Kidney capillary endothelial cell (primary cell): Measurements from ENCODE around the gene C3.

Experiments
- DNase-seq: peaks from one replicate; pipeline ENCODE4 v3.0.0-alpha.2; 2018; ENCODE audit warnings: low spot score

Gene C3

GRCh38 chr19:6730941-6731670, 10.7 kb upstream of the C3 start:
- no peak for DNase-seq

- no peak for DNase-seq
These were observed 9.8 kb upstream of the C3 start for GRCh38 chr19:6730153-6730804.

- no peak for DNase-seq
These were observed 9.2 kb upstream of the C3 start for GRCh38 chr19:6729573-6730152.

GRCh38 chr19:6728346-6728745, 7.9 kb upstream of the C3 start:
- DNase-seq: peak; percentile 27

- DNase-seq: no peak
These were observed 5.2 kb upstream of the C3 start for GRCh38 chr19:6725513-6726231.

- no peak for DNase-seq
These were observed 4.4 kb upstream of the C3 start for GRCh38 chr19:6724631-6725492.

GRCh38 chr19:6723738-6724137, 3.3 kb upstream of the C3 start:
- no peak for DNase-seq

GRCh38 chr19:6723108-6723618, 2.7 kb upstream of the C3 start:
- DNase-seq: no peak

GRCh38 chr19:6721773-6722172, 1.3 kb upstream of the C3 start:
- DNase-seq: no peak

- no peak for DNase-seq
These were observed 656 bp upstream of the C3 start for GRCh38 chr19:6721138-6721474.

GRCh38 chr19:6719992-6720368, 470 bp downstream of the C3 start:
- no peak for DNase-seq

- no peak for DNase-seq
These were observed 949 bp downstream of the C3 start for GRCh38 chr19:6719540-6719861.

- peak; percentile 17 for DNase-seq
These were observed 1.5 kb downstream of the C3 start for GRCh38 chr19:6718741-6719539.

- no peak for DNase-seq
These were observed 2.2 kb downstream of the C3 start for GRCh38 chr19:6718111-6718740.

- DNase-seq: no peak
These were observed 2.9 kb downstream of the C3 start for GRCh38 chr19:6717441-6717971.

- no peak for DNase-seq
These were observed 3.4 kb downstream of the C3 start for GRCh38 chr19:6717036-6717435.

- no peak for DNase-seq
These were observed 3.9 kb downstream of the C3 start for GRCh38 chr19:6716610-6716970.

GRCh38 chr19:6714749-6715555, 5.5 kb downstream of the C3 start:
- DNase-seq: no peak
